ENCODE measurements around the gene WSB1. TPM values are rescaled to one million over a fixed set of nuclear protein-coding genes. Genes with fewer than 3 reads are reported as not detected.

The WSB1 gene
- total and polyA plus RNA-seq, 9 of the 15 experiments (the other 6 are each of a cell fraction or from before 2014, with no cell fraction given): 22.8 to 229 (median 81.1) TPM

DNA sequence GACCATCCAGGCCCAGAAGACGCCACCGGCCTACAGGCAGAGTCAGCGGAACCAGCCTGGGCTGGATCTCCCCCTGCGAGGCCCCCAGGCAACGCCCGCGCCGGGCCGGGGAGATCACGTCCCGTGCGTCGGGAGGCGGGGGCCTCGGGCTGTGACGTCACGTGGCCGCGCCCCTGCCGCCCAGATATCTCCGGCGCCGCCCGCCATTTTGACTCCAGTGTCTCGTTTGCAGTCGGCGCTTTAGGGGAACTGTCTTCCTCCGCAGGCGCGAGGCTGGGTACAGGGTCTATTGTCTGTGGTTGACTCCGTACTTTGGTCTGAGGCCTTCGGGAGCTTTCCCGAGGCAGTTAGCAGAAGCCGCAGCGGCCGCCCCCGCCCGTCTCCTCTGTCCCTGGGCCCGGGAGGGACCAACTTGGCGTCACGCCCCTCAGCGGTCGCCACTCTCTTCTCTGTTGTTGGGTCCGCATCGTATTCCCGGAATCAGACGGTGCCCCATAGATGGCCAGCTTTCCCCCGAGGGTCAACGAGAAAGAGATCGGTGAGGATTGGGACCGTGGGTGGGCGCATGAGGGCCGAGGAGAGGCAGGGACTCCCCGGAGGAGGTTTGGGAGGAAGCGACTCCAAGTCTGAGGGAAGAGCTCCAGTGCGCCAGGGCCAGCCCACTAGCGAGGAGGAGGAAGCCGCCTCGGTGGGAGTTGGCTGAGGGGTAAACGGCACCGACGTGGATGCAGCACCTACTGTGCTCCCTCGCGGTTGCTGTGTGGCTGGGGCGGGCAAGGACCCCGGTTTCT, at the start of gene WSB1 (continued):
- TF ChIP-seq RAD21 (CRISPR knock-in tag; conservative IDR thresholded peaks at IDR 0.05 in 1 of 2, IDR thresholded peaks at IDR 0.05 in 1 of 2) (no peak; a peak in 1 of 4 replicates), RCOR1 (IDR thresholded peaks at IDR 0.05; ENCODE audit: borderline replicate concordance in 1 of 2, low read depth in 2 of 2, low read length in 2 of 2) (0 out of 4 replicates have a peak, but pooled peaks have one; percentile 9 to 37), CTCF (IDR thresholded peaks at IDR 0.05 in 2 of 3, conservative IDR thresholded peaks at IDR 0.05 in 1 of 3; ENCODE audit: insufficient read depth in 2 of 3, low read depth in 1 of 3, low read length in 3 of 3) (0 out of 6 replicates have a peak, but pooled peaks of 1 of the 3 experiments have one; percentile 0), RBM22 (IDR thresholded peaks at IDR 0.05; ENCODE audit: low read depth, low read length, poor library complexity, severe bottlenecking) (peak; percentile 86), HNRNPUL1 (IDR thresholded peaks at IDR 0.05; ENCODE audit: low read length) (no peak), FOXM1 (IDR thresholded peaks at IDR 0.05; ENCODE audit: low read depth) (no peak), FOXM1 (CRISPR knock-in tag; IDR thresholded peaks at IDR 0.05; ENCODE audit: low read depth) (no peak), ID3 (CRISPR knock-in tag; IDR thresholded peaks at IDR 0.05) (no peak), ID3 (tag; IDR thresholded peaks at IDR 0.05) (no peak), HMG20B (CRISPR knock-in tag; IDR thresholded peaks at IDR 0.05) (no peak), ZC3H8 (IDR thresholded peaks at IDR 0.05) (no peak), BRD4 (IDR thresholded peaks at IDR 0.05) (peak; percentile 78; the same call in 1 of the 2 replicates), ZFX (CRISPR knock-in tag; IDR thresholded peaks at IDR 0.05) (peak; percentile 92), ZNF311 (CRISPR knock-in tag; IDR thresholded peaks at IDR 0.05) (no peak), HDGF (IDR thresholded peaks at IDR 0.05) (no peak), ZNF121 (CRISPR knock-in tag; conservative IDR thresholded peaks at IDR 0.05) (no peak), MITF (IDR thresholded peaks at IDR 0.05) (peak; percentile 57; the same call in 1 of the 2 replicates), ZNF780A (CRISPR knock-in tag; IDR thresholded peaks at IDR 0.05) (no peak)
- TF ChIP-seq, protein P1, sequence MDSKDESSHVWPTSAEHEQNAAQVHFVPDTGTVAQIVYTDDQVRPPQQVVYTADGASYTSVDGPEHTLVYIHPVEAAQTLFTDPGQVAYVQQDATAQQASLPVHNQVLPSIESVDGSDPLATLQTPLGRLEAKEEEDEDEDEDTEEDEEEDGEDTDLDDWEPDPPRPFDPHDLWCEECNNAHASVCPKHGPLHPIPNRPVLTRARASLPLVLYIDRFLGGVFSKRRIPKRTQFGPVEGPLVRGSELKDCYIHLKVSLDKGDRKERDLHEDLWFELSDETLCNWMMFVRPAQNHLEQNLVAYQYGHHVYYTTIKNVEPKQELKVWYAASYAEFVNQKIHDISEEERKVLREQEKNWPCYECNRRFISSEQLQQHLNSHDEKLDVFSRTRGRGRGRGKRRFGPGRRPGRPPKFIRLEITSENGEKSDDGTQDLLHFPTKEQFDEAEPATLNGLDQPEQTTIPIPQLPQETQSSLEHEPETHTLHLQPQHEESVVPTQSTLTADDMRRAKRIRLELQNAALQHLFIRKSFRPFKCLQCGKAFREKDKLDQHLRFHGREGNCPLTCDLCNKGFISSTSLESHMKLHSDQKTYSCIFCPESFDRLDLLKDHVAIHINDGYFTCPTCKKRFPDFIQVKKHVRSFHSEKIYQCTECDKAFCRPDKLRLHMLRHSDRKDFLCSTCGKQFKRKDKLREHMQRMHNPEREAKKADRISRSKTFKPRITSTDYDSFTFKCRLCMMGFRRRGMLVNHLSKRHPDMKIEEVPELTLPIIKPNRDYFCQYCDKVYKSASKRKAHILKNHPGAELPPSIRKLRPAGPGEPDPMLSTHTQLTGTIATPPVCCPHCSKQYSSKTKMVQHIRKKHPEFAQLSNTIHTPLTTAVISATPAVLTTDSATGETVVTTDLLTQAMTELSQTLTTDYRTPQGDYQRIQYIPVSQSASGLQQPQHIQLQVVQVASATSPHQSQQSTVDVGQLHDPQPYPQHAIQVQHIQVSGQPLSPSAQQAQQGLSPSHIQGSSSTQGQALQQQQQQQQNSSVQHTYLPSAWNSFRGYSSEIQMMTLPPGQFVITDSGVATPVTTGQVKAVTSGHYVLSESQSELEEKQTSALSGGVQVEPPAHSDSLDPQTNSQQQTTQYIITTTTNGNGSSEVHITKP (IDR thresholded peaks at IDR 0.05; ENCODE audit: partially characterized antibody): peak; percentile 61
